KOPT-K1 (cell line): Measurements from ENCODE around the gene NRGN.

Source experiments
- H3K27ac ChIP-seq: fragments of 200-600 bp; sonication (generic); 2 replicates; pipeline ENCODE4 v1.5.1; 2016; ENCODE audit warnings: antibody characterized with exemption, mild to moderate bottlenecking, low read depth, low read length; ENCODE audit not compliant: poor library complexity, severe bottlenecking
- H3K36me3 ChIP-seq: fragments of 200-600 bp; sonication (generic); 2 replicates; pipeline ENCODE4 v1.5.1; 2017; ENCODE audit warnings: antibody characterized with exemption, mild to moderate bottlenecking, low read length, moderate library complexity; ENCODE audit not compliant: insufficient read depth
- H3K9me3 ChIP-seq: fragments of 200-600 bp; sonication (generic); 2 replicates; pipeline ENCODE4 v1.5.1; 2017; ENCODE audit warnings: antibody characterized with exemption, low read length, mild to moderate bottlenecking; ENCODE audit not compliant: insufficient read depth, poor library complexity, severe bottlenecking

NRGN gene

DNA sequence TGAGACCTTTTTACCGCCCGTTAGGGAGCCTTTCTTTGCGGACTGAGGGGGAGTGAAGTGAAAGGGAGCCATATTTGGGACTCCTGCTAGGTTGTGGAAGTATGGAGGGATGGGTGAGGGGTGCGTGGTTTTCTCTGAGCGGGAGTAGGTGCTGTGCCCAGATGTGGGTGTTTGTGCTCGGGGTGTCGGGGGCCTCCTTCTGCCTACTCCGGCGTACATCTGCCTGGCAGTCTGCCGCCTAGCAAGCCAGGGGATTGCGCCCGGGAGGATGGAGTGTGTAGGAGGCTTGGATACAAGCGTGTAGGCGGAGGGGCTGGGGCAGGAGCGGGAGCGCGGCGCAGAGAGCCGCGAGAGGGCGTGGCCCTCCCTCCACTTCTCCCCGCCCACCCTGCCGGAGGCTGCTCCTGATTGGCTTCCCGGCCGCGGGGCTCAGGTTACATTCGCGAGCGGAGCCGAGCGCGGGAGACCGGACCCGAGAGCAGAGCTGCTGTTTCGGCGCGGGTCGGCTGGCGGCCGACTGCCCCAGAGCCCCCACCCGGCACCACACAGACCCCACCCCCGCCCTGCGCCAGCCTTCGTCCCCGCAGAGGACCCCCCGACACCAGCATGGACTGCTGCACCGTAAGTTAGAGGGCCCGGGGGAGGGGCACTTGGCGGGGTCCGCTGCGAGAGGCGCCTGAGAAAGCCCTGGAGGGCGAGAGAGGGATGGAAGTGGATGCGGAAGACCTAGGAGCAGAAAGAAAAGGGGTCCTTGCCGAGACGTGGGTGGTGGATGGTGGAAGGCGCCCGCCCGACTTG, at the start of gene NRGN:
Gene NRGN (plus strand): TSS at position 464 of the 798 bp plus-strand sequence. CDS start 143 bp downstream, at position 607.
- Histone ChIP-seq H3K36me3 (no peaks in the 10 kb centered on the region), H3K9me3 (no peaks in the 10 kb centered on the region), H3K27ac (no peak within 1 kb of the TSS)

DNA sequence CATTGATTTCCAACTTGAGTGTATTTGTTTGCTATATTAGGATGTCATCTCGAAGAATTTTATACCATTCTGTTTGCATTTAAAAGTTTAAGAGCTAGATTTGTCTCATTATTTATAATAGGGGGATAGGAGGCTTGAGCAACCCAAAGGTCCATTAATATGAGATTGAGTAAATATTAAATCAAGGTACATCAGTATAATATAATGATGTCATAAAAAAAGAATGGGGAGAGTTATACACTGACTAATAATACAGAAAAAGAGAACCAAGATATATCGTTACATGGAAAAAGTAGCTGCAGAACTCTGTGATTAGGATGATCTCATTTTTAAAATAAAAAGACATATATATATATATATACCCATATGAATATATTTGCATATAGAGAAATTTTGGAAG, 46.6 kb upstream of the NRGN start:
- Histone ChIP-seq H3K9me3 (no peaks in the 10 kb centered on the region), H3K36me3 (no peaks in the 10 kb centered on the region), H3K27ac (no peak overlapping the region)

DNA sequence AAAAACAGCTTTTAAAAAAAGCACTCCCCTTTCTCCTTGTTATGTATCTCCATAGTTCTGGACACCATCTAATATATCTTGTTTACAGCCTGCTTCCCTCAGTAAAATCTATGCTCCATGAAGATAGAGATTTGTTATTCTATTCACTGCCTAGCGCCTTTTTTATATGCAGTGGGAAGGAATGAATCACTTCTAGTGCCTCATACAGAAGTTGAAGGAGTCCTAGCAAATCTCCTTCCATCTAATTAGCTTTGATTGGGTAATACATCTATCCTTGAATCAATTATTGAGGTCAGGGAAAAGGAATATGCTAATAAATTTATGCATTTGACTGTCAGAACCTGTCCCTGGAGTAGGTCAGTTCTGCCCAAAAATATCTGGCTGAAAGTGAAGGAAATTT, 40.2 kb upstream of the NRGN start:
- no peaks in the 10 kb centered on the region for H3K36me3 ChIP-seq
- peaks cover 8% of the 10 kb centered on the region for H3K9me3 ChIP-seq
- no peak overlapping the region for H3K27ac ChIP-seq

DNA sequence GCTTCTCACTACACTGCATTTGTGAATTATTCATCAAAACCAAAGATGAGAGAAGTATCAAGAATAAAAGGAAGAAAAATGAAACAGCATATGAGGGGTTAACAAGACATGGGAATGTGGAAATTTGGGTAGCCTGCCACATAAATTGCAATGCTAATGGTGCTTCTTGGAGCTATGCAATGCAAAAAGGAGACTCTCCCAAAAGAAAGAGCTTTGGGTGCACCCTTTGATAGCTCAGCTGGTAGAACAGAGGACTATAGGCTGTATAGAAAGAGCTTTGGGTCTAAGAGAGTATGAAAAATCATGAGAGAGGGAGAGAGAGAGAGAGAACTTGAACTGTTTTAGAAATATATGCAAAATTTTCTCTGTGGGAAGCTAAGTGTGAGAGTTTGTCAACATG, 39.7 kb upstream of the NRGN start:
- peaks cover 8% of the 10 kb centered on the region for H3K9me3 ChIP-seq
- H3K36me3 ChIP-seq: no peaks in the 10 kb centered on the region
- no peak overlapping the region for H3K27ac ChIP-seq

DNA sequence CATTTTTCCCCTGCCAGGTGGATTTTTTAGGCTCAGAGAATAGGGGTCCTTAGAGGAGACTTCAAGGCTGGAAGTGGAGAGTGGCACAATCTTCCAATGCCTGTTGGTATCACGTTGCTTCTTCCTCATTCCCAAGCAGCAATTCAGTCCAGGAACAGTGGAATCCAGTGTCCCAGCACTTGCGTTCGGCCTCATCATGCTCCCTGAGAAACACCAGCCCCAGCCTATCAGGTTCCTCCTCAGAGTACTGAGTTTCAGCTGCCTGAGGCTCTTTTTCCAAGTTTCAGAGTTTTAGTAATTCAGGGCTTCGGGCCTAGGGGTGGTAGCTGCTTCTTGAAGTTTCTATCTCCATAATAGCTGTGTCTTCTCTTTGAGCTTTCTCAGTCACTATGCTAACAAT, 31.9 kb upstream of the NRGN start:
- H3K9me3 ChIP-seq: peaks cover 12% of the 10 kb centered on the region
- H3K36me3 ChIP-seq: no peaks in the 10 kb centered on the region
- H3K27ac ChIP-seq: no peak overlapping the region

DNA sequence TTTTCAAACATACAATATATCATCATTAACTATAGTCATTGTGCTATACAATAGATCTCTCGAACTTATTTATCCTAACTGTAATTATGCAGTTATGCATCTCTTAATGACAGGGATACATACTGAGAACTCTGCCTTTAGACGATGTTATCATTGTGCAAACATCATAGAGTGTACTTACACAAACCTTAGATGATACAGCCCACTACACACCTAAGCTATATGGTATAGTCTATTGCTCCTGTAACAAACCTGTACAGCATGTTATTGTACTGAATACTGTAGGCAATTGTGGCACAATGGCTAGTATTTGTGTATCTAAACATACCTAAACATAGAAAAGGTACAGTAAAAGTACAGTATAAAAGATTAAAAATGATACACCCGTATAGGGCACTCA, 27.4 kb upstream of the NRGN start:
- H3K9me3 ChIP-seq: peaks cover 11% of the 10 kb centered on the region
- H3K27ac ChIP-seq: no peak overlapping the region
- H3K36me3 ChIP-seq: no peaks in the 10 kb centered on the region

DNA sequence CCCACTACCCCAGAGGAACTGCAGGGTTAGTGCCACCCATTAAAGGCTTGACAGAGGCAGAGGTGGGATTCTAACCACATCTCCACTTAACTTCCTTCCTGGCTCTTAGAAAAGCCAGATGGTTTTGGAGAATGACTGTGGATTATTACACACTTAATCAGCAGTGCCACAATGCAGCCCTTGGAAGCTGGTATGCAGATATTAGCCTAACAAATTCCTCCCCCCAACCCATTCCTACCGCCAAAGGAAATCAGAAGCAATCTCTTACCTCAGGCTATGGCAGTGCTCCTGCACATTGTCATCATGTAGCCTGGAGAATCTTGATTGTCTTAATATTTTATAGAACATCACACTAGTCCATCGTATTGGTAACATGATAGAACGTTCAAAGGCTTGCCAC, 23.2 kb upstream of the NRGN start:
- no peaks in the 10 kb centered on the region for H3K9me3 ChIP-seq
- H3K27ac ChIP-seq: no peak overlapping the region
- no peaks in the 10 kb centered on the region for H3K36me3 ChIP-seq

DNA sequence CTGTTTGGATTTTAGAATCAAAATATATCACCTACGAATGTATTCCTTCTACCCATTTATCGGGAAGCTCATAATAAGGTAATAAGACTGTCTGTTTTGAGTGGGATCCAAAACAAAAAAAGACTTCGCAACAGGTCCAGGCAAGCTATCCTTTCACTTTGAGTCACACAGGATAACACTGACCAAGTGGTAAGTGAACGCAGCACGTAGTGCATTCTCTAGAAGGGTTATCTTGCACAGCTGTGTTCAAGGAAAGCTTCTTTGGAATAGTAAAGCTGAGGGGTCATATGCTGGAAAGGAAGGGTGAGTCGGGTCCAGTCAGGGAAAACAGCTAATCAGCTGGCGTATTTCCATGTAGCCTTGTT, 22.3 kb upstream of the NRGN start:
- no peaks in the 10 kb centered on the region for H3K9me3 ChIP-seq
- H3K27ac ChIP-seq: no peak overlapping the region
- H3K36me3 ChIP-seq: no peaks in the 10 kb centered on the region

DNA sequence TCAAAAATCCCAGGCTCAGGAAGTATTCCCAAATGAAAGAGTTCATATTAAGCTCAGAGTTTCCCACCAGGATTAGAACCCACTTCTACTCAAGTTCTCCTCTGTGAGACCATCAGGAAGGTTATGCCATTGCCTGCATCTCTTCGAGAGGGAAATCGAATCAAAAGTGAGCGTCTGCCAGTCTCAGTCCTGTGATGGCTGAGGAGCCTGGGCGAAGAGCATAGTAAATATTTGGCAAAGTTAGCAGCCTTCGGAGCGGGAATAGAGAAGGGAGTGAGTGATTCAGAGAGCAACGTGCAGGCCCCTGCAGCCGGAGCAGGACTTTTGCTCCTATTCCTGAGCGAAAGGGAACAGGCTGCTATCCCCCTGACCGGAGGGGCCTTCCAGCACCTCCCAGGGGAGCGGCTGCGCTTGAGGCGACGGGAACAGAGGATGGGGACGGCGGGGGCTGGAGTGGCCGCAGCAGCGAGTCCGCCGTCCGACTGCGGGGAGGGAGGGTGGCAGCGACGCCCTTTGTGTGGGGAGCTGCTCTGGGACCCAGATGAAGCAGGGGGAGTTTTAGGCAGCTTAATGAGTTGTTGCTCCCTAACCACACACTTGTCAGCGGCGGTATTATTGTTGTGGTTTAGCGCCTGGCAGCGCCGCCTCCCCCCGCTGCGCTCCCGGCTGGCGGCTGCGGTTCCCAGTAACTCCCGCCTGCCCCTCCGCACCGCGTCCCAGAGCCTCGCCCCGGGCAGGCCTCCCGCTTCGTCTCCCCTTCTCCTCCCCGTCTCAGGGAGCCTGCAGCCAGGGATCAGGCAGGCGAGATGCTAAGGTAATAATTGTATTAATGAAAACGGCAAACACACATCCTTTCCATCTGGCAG, 21.7 kb upstream of the NRGN start:
- Histone ChIP-seq H3K27ac (no peak overlapping the region), H3K9me3 (no peaks in the 10 kb centered on the region), H3K36me3 (no peaks in the 10 kb centered on the region)

DNA sequence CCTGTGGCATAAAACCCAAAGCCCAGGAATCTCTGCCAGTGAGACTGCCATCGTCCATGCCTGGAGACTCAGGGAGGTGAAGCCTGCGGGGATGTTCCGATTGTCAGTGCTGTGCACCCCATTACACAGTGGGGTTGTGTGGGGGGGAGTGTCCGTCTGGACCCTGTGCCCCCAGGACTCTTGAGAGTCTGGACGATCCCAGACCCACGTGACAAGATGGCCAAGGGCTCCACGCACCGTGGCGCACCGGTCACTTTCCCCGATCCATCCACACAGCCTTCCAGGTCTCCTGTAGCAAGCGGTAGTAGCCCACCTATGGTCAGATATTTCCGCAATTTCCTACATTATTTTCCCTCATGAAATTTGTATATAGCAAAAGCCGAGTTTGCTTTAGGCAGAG, 20.9 kb upstream of the NRGN start:
- H3K27ac ChIP-seq: no peak overlapping the region
- H3K36me3 ChIP-seq: no peaks in the 10 kb centered on the region
- no peaks in the 10 kb centered on the region for H3K9me3 ChIP-seq

DNA sequence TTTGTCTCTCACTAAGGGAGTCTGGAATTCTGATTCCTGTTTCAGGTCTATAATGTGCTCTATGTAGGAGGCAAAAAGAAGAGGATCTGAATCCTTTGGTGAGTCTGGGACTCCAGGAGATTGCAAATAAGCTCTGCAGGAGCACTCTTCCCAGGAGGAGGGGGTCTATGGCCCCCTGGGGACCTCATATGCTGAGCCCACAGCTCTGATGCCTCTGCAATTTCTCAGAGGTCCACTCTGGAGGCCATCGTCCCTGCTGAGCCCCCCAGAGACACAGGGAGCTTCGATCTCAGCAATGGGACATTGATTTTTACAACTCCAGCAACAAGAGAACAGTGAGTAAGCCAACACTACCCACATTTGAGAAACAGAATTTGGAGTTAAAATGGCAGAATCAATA, 20.2 kb upstream of the NRGN start:
- Histone ChIP-seq H3K27ac (no peak overlapping the region), H3K36me3 (no peaks in the 10 kb centered on the region), H3K9me3 (no peaks in the 10 kb centered on the region)

DNA sequence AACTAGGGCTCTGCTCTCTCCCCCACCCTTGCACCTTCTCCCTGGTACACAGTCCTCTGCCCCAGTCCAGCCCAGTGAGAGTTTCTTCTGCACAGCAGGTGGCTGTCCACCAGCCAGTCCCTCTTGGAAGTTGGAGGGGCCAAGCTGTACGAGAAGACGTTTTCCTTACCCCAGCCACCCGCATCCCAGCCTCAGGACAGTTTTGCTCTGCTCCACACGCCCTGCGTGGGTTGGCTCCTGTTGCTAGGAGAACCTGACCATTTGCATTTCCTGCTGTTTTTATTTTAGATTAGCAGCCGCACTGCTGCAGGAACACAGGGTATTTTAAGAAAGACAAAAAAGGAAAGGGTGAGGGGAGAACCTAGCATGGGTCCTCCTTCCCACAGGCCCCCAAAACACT, 17.6 kb upstream of the NRGN start:
- no peaks in the 10 kb centered on the region for H3K9me3 ChIP-seq
- H3K27ac ChIP-seq: no peak overlapping the region
- H3K36me3 ChIP-seq: no peaks in the 10 kb centered on the region

DNA sequence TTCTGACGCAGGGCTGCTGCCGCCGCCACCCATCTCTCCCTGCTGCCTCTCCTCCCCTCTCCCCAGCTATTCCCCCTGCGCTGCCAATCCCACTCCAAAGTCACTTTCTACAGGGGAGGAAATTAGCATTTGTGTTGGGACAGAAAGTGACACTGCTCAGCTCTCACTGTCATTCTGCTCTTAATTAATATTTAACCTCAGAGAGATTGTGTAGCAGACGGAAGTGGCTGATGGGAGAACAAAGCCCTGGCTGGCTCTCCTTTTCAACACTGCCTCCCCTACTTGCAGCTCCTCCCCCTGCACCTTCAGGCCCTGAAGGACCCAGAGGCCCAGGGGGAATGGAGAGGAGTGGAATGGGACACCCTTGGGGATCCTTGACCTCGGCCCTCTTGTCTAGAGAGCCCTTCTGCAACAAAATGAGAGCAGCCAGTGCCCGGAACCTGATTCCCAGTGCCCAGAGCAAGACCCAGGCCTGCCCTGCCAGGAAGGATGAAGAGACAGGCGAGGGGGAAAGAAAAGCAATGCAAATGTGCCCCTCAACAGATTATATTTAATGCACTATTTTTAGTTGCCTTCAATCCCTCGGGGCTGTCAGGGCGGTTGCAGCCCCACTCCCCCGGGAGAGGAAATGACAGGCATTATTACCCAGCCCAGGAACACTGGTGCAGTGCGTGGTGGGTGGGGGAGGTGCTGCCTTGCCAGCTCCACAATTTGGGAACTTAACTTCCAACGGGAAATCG, 14.6 kb upstream of the NRGN start:
- Histone ChIP-seq H3K27ac (no peak overlapping the region), H3K9me3 (no peaks in the 10 kb centered on the region), H3K36me3 (no peaks in the 10 kb centered on the region)

DNA sequence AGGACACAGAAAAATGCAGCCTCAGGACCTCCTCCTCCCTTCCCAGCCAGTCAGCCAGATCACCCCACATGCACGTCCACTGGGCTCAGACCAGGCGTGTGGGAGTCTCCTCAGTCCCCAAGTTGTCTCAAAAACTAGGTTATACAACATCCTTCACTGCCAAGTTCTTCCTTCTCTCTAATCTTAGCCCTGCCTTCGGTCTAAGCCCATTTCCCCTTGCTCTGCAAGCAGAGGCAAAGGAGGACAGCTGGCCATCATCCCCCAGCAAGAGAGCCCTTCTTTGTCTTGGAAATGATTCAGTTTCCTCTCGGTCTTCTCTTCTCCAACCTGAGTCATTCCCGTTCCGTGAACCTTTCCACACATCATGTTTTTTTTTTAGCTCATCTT, 14.0 kb upstream of the NRGN start:
- Histone ChIP-seq H3K27ac (no peak overlapping the region), H3K9me3 (no peaks in the 10 kb centered on the region), H3K36me3 (no peaks in the 10 kb centered on the region)

DNA sequence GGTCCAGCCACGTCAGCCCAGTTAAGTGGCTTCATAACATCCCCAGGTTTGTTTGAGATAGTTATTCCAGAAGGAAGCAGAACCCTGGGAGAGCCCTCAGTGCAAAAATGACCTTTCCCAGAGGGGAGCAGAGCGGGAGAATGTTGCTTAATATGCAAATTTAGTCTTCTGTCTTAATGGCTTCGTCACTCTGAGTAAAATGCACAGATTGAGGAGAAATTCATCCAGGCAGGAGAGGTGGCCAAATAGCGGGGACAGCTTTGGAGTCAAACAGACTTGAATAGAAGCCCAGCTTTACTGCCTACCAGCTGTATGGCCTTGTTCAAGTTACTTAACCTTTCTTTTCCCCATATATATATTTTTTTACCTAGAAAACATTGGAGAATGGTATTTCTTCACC, 12.3 kb upstream of the NRGN start:
- H3K27ac ChIP-seq: no peak overlapping the region
- H3K9me3 ChIP-seq: no peaks in the 10 kb centered on the region
- H3K36me3 ChIP-seq: no peaks in the 10 kb centered on the region
